GM12878 (cell line): Measurements from ENCODE around the gene RCAN2. TPM values are rescaled to one million over a fixed set of nuclear protein-coding genes. Genes with fewer than 3 reads are reported as not detected.

Experiments used
- ATAC-seq: fragments of 200-7000 bp; cut with Tn5 transposase; 3 replicates; pipeline ENCODE4 v1.9.1; 2020; ENCODE audit warnings: mild to moderate bottlenecking, moderate library complexity
- BruUV-seq: library from RNA; stranded (reverse); fragments of 400-500 nt; replicated peaks from 2 replicates; lab custom pipeline; 2021; lab: Mats Ljungman, UMichigan
- CTCF ChIA-PET: fragments of 300-600 bp; sonication (Branson Sonifier 250); formaldehyde crosslinking; extraction: SDS; loops from one replicate; lab custom pipeline; 2021; ENCODE audit warnings: inconsistent platforms; lab: Yijun Ruan, JAX
- POLR2A ChIA-PET: fragments of 350-600 bp; formaldehyde crosslinking; extraction: SDS; loops from one replicate; lab custom pipeline; 2021; ENCODE audit warnings: inconsistent platforms; lab: Charles Lee
- RAD21 ChIA-PET: fragments of 300-600 bp; sonication (Branson Sonifier 250); formaldehyde crosslinking; loops from one replicate; lab custom pipeline; 2023; ENCODE audit warnings: antibody characterized with exemption; ENCODE audit not compliant: unreplicated experiment; lab: Charles Lee
- SMC1A ChIA-PET: fragments of 300-600 bp; sonication (Branson Sonifier 250); formaldehyde crosslinking; loops from one replicate; lab custom pipeline; 2023; ENCODE audit not compliant: unreplicated experiment, uncharacterized antibody; lab: Charles Lee
- DNase-seq: peaks from one replicate; pipeline ENCODE4 v3.0.0-alpha.2; 2011; ENCODE audit warnings: low read depth, low spot score
- FAIRE-seq: peaks from 3 replicates; lab custom pipeline; 2011; peaks lifted over from hg19 to GRCh38; lab: Jason Lieb, UNC
- H2AFZ ChIP-seq: 2 replicates; pipeline ENCODE4 v1.6.0; 2011; ENCODE audit warnings: low read depth, low read length, control low read depth; ENCODE audit not compliant: control insufficient read depth
- H3K27ac ChIP-seq: 2 replicates; pipeline ENCODE4 v1.5.1; 2011; ENCODE audit warnings: control low read depth; ENCODE audit not compliant: control insufficient read depth, insufficient read depth
- H3K27me3 ChIP-seq, 2 experiments: replicated peaks in 1 of 2; 2 replicates each; pipeline versions ENCODE4 v1.6.0 to v1.6.1; 2011; ENCODE audit warnings: low read length in 1 of 2; ENCODE audit not compliant: control insufficient read depth in 2 of 2, insufficient read depth in 2 of 2
- H3K36me3 ChIP-seq, 2 experiments: 2 replicates each; pipeline ENCODE4 v1.5.1; 2011; ENCODE audit warnings: low read length in 1 of 2; ENCODE audit not compliant: control insufficient read depth in 2 of 2, insufficient read depth in 2 of 2
- H3K4me1 ChIP-seq: 2 replicates; pipeline ENCODE4 v1.6.1; 2011; ENCODE audit warnings: mild to moderate bottlenecking, low read length, moderate library complexity, mixed read lengths; ENCODE audit not compliant: control insufficient read depth, insufficient read depth
- H3K4me2 ChIP-seq: 2 replicates; pipeline ENCODE4 v1.6.0; 2011; ENCODE audit warnings: control low read depth; ENCODE audit not compliant: control insufficient read depth, insufficient read depth
- H3K4me3 ChIP-seq: fragments of 200-600 bp; sonication (generic); 2 replicates; pipeline ENCODE4 v1.5.1; 2016
- H3K79me2 ChIP-seq: 2 replicates; pipeline ENCODE4 v1.6.0; 2011; ENCODE audit warnings: low read length; ENCODE audit not compliant: control insufficient read depth, insufficient read depth
- H3K9ac ChIP-seq: 2 replicates; pipeline ENCODE4 v1.8.0; 2011; ENCODE audit warnings: low read length, control low read depth, mixed read lengths; ENCODE audit not compliant: control insufficient read depth, insufficient read depth
- H3K9me3 ChIP-seq: replicated peaks from 3 replicates; pipeline ENCODE4 v1.5.1; 2011; ENCODE audit warnings: mild to moderate bottlenecking, low read length; ENCODE audit not compliant: control insufficient read depth, insufficient read depth
- H4K20me1 ChIP-seq: 2 replicates; pipeline ENCODE4 v1.6.0; 2011; ENCODE audit not compliant: control insufficient read depth, insufficient read depth
- BCL11A ChIP-seq: IDR thresholded peaks from 2 replicates; pipeline ENCODE4 v1.6.1; 2011; ENCODE audit warnings: low read depth, low read length
- BRCA1 ChIP-seq: IDR thresholded peaks from 2 replicates; pipeline ENCODE4 v1.6.1; 2011; ENCODE audit warnings: low read depth, low read length, improper control_type of control experiment
- CBX3 ChIP-seq: fragments of 200-600 bp; sonication (generic); IDR thresholded peaks from 2 replicates; pipeline ENCODE4 v1.6.1; 2016; ENCODE audit warnings: low read depth, borderline replicate concordance
- CEBPB ChIP-seq, 2 experiments: fragments of 150-350 bp in 1 of 2; IDR thresholded peaks; 2 replicates each; pipeline ENCODE4 v1.6.1; 2012 to 2014; ENCODE audit warnings: low read depth in 2 of 2, low read length in 2 of 2, borderline replicate concordance in 1 of 2, inconsistent platforms in 1 of 2
- KAT2A ChIP-seq: conservative IDR thresholded peaks from 2 replicates; pipeline ENCODE4 v1.6.1; 2011; ENCODE audit warnings: low read depth, low read length; ENCODE audit not compliant: control insufficient read depth
- LARP7 ChIP-seq: fragments of 450-650 bp; IDR thresholded peaks from 2 replicates; pipeline ENCODE4 v1.6.1; 2017; ENCODE audit warnings: mild to moderate bottlenecking
- NR2F1 ChIP-seq: fragments of 450-650 bp; conservative IDR thresholded peaks from 2 replicates; pipeline ENCODE4 v1.6.1; 2017; ENCODE audit warnings: mild to moderate bottlenecking
- RFX5 ChIP-seq: IDR thresholded peaks from 2 replicates; pipeline ENCODE4 v1.6.1; 2011; ENCODE audit warnings: low read depth, low read length, improper control_type of control experiment
- SMAD5 ChIP-seq: IDR thresholded peaks from 2 replicates; pipeline ENCODE4 v1.6.1; 2016; ENCODE audit warnings: antibody characterized with exemption, low read depth
- SPI1 ChIP-seq: IDR thresholded peaks from 2 replicates; pipeline ENCODE4 v1.6.1; 2011; ENCODE audit warnings: low read depth, mild to moderate bottlenecking, low read length, moderate library complexity, borderline replicate concordance; ENCODE audit not compliant: insufficient read depth
- TAF1 ChIP-seq: IDR thresholded peaks from 2 replicates; pipeline ENCODE4 v1.6.1; 2011; ENCODE audit warnings: mild to moderate bottlenecking, low read depth, low read length, borderline replicate concordance
- TCF12 ChIP-seq: IDR thresholded peaks from 2 replicates; pipeline ENCODE4 v1.6.1; 2011; ENCODE audit warnings: low read depth, mild to moderate bottlenecking, low read length
- in situ Hi-C: fragments of 300-500 bp; cut with MboI; formaldehyde crosslinking; loops from 9 replicates; pipeline ENCODE4 v1.14.3; 2018; ENCODE audit warnings: mixed read lengths
- intact Hi-C: fragments of 100-400 bp; cut with micrococcal nuclease; formaldehyde crosslinking; loops from one replicate; pipeline ENCODE4 v1.14.2; 2022; ENCODE audit not compliant: unreplicated experiment
- polyA plus RNA-seq, 11 experiments: library from polyadenylated mRNA; depleted of rRNA in 4 of 11; unstranded in 6 of 11; stranded (reverse) in 5 of 11; fragments of >200 nt; fragmentation: Nextera tagmentation in 4 of 11; fragmentation: Illumina TruSeq in 1 of 11; extraction: Ambion mirVana in 4 of 11; extraction: Trizol in 1 of 11; gene quantifications; 1 replicate in 1 of 11; 2 replicates in 10 of 11; pipeline versions ENCODE4 v1.2.1 to v1.2.3, GENCODE V29; 2011 to 2016; ENCODE audit warnings: inconsistent platforms in 2 of 11, missing spikeins in 2 of 11, low read depth in 1 of 11
- total RNA-seq, 4 experiments: library from RNA; depleted of rRNA in 3 of 4; stranded (reverse); fragments of >200 nt in 3 of 4; fragmentation: Illumina TruSeq in 1 of 4; extraction: Trizol in 1 of 4; gene quantifications; 2 replicates each; pipeline versions ENCODE4 v1.2.1 to v1.2.3, GENCODE V29; 2013 to 2021
- TF ChIP-seq, protein P1 (sequence below): fragments of 150-350 bp; IDR thresholded peaks from 2 replicates; pipeline ENCODE4 v1.6.1; 2014; ENCODE audit warnings: mild to moderate bottlenecking, low read depth, low read length
- TF ChIP-seq, protein P2 (sequence below): IDR thresholded peaks from 2 replicates; pipeline ENCODE4 v1.6.1; 2011; ENCODE audit warnings: borderline replicate concordance, low read depth, mild to moderate bottlenecking, moderate library complexity, low read length; ENCODE audit not compliant: insufficient read depth, poor library complexity, severe bottlenecking
- TF ChIP-seq, protein P3 (sequence below): fragments of 450-650 bp; IDR thresholded peaks from 2 replicates; pipeline ENCODE4 v1.6.1; 2017; ENCODE audit warnings: mild to moderate bottlenecking, moderate library complexity

Gene RCAN2
- total and polyA plus RNA-seq, 10 of the 15 experiments (the other 5 are each of a cell fraction or from before 2014, with no cell fraction given), result 0.06 TPM; not detected in 9

GRCh38 chr6:46473881-46474280 is 17.4 kb downstream of the RCAN2 start:
- Histone ChIP-seq H3K4me3 (no peak overlapping the region), H3K27me3 (no peaks in the 10 kb centered on the region; a peak in 1 of 4 replicates), H3K4me2 (no peak overlapping the region), H3K9ac (no peak overlapping the region), H3K4me1 (no peaks in the 10 kb centered on the region), H3K79me2 (no peaks in the 10 kb centered on the region), H4K20me1 (no peaks in the 10 kb centered on the region), H2AFZ (no peak overlapping the region), H3K9me3 (no peaks in the 10 kb centered on the region), H3K27ac (no peak overlapping the region), H3K36me3 (no peaks in the 10 kb centered on the region)
- TF ChIP-seq NR2F1 (no peak), RFX5 (no peak), CEBPB (IDR thresholded peaks at IDR 0.05; ENCODE audit: borderline replicate concordance in 1 of 2, low read depth in 2 of 2, low read length in 2 of 2) (no peak), LARP7 (no peak), KAT2A (no peak), BRCA1 (no peak), TCF12 (no peak), CBX3 (no peak), SMAD5 (no peak), SPI1 (no peak), TAF1 (no peak), BCL11A (no peak)
- TF ChIP-seq, protein P1, sequence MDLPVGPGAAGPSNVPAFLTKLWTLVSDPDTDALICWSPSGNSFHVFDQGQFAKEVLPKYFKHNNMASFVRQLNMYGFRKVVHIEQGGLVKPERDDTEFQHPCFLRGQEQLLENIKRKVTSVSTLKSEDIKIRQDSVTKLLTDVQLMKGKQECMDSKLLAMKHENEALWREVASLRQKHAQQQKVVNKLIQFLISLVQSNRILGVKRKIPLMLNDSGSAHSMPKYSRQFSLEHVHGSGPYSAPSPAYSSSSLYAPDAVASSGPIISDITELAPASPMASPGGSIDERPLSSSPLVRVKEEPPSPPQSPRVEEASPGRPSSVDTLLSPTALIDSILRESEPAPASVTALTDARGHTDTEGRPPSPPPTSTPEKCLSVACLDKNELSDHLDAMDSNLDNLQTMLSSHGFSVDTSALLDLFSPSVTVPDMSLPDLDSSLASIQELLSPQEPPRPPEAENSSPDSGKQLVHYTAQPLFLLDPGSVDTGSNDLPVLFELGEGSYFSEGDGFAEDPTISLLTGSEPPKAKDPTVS, result no peak
- TF ChIP-seq, protein P2, sequence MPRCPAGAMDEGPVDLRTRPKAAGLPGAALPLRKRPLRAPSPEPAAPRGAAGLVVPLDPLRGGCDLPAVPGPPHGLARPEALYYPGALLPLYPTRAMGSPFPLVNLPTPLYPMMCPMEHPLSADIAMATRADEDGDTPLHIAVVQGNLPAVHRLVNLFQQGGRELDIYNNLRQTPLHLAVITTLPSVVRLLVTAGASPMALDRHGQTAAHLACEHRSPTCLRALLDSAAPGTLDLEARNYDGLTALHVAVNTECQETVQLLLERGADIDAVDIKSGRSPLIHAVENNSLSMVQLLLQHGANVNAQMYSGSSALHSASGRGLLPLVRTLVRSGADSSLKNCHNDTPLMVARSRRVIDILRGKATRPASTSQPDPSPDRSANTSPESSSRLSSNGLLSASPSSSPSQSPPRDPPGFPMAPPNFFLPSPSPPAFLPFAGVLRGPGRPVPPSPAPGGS, result no peak
- TF ChIP-seq, protein P3, sequence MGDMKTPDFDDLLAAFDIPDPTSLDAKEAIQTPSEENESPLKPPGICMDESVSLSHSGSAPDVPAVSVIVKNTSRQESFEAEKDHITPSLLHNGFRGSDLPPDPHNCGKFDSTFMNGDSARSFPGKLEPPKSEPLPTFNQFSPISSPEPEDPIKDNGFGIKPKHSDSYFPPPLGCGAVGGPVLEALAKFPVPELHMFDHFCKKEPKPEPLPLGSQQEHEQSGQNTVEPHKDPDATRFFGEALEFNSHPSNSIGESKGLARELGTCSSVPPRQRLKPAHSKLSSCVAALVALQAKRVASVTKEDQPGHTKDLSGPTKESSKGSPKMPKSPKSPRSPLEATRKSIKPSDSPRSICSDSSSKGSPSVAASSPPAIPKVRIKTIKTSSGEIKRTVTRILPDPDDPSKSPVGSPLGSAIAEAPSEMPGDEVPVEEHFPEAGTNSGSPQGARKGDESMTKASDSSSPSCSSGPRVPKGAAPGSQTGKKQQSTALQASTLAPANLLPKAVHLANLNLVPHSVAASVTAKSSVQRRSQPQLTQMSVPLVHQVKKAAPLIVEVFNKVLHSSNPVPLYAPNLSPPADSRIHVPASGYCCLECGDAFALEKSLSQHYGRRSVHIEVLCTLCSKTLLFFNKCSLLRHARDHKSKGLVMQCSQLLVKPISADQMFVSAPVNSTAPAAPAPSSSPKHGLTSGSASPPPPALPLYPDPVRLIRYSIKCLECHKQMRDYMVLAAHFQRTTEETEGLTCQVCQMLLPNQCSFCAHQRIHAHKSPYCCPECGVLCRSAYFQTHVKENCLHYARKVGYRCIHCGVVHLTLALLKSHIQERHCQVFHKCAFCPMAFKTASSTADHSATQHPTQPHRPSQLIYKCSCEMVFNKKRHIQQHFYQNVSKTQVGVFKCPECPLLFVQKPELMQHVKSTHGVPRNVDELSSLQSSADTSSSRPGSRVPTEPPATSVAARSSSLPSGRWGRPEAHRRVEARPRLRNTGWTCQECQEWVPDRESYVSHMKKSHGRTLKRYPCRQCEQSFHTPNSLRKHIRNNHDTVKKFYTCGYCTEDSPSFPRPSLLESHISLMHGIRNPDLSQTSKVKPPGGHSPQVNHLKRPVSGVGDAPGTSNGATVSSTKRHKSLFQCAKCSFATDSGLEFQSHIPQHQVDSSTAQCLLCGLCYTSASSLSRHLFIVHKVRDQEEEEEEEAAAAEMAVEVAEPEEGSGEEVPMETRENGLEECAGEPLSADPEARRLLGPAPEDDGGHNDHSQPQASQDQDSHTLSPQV, result no peak
- in situ Hi-C loops (no loop called here), intact Hi-C loops (no loop called here)
- FAIRE-seq (no peak), ATAC-seq (no peak), DNase-seq (no peak)
- ChIA-PET POLR2A (no interaction called here), RAD21 (interaction anchor here (0.7 kb wide), 1 partner anchor 10 kb away, joined by 3 read pairs; no protein-coding TSS in a partner anchor), SMC1A (no interaction called here), CTCF (interaction anchor here (0.9 to 1.0 kb wide), 2 partner anchors 10 to 19 kb away, joined by 3 read pairs; no protein-coding TSS in a partner anchor)
- BruUV-seq, result no TSS peak
